HepG2 (cell line): Measurements from ENCODE around the gene MB21D2. TPM values are rescaled to one million over a fixed set of nuclear protein-coding genes. Genes with fewer than 3 reads are reported as not detected.

Experiments
- ATAC-seq: fragments of 200-7000 bp; cut with Tn5 transposase; 3 replicates; pipeline ENCODE4 v1.9.1; 2020; ENCODE audit warnings: mild to moderate bottlenecking, moderate library complexity
- BruUV-seq: library from RNA; stranded (reverse); fragments of 400-500 nt; replicated peaks from 2 replicates; lab custom pipeline; 2021; lab: Mats Ljungman, UMichigan
- CTCF ChIA-PET: fragments of 300-600 bp; formaldehyde crosslinking; extraction: SDS; loops from one replicate; lab custom pipeline; 2021; ENCODE audit warnings: low total read pairs, inconsistent platforms, low intra/inter-chr PET ratio; lab: Yijun Ruan, JAX
- POLR2A ChIA-PET: fragments of 350-600 bp; sonication (Branson Sonifier 250); formaldehyde crosslinking; loops from one replicate; lab custom pipeline; 2020; ENCODE audit warnings: antibody characterized with exemption, inconsistent platforms; lab: Yijun Ruan, JAX
- DNase-seq: peaks from one replicate; pipeline ENCODE4 v3.0.0-alpha.2; 2015; ENCODE audit warnings: low spot score
- FAIRE-seq: peaks from 3 replicates; lab custom pipeline; 2011; peaks lifted over from hg19 to GRCh38; lab: Jason Lieb, UNC
- H2AFZ ChIP-seq: one replicate; pipeline ENCODE4 v1.6.1; 2011; ENCODE audit warnings: low read length, inconsistent platforms
- H3K27ac ChIP-seq: fragments of 300-600 bp; 3 replicates; pipeline ENCODE4 v1.8.0; 2011; ENCODE audit warnings: mixed run types, mild to moderate bottlenecking, mixed read lengths, low read length, inconsistent platforms; ENCODE audit not compliant: insufficient read depth; ENCODE audit errors: extremely low read length
- H3K27me3 ChIP-seq, 2 experiments: fragments of 200-600 bp in 1 of 2; 2 replicates in 1 of 2; 3 replicates in 1 of 2; pipeline versions ENCODE4 v1.6.0 to v1.8.0; 2011; ENCODE audit warnings: low read length in 2 of 2, mild to moderate bottlenecking in 2 of 2, moderate library complexity in 2 of 2, inconsistent platforms in 1 of 2; ENCODE audit not compliant: insufficient read depth in 2 of 2, control insufficient read depth in 1 of 2
- H3K36me3 ChIP-seq, 2 experiments: fragments of 200-600 bp in 1 of 2; replicated peaks in 1 of 2; 2 replicates in 1 of 2; 3 replicates in 1 of 2; pipeline versions ENCODE4 v1.5.1 to v1.8.0; 2011; ENCODE audit warnings: low read length in 2 of 2, inconsistent platforms in 1 of 2; ENCODE audit not compliant: insufficient read depth in 2 of 2, control insufficient read depth in 1 of 2
- H3K4me1 ChIP-seq: 2 replicates; pipeline ENCODE4 v1.5.1; 2012; ENCODE audit warnings: low read length, inconsistent platforms; ENCODE audit not compliant: insufficient read depth
- H3K4me2 ChIP-seq: 2 replicates; pipeline ENCODE4 v1.6.0; 2011; ENCODE audit warnings: low read depth, low read length, inconsistent platforms
- H3K4me3 ChIP-seq, 3 experiments: fragments of 200-600 bp in 1 of 3; sonication (generic), shearing (Covaris generic) in 1 of 3; replicated peaks in 1 of 3; 2 replicates each; pipeline ENCODE4 v1.5.1; 2011 to 2016; ENCODE audit warnings: low read length in 3 of 3, inconsistent platforms in 2 of 3, low read depth in 2 of 3, mild to moderate bottlenecking in 2 of 3, control low read depth in 1 of 3, mixed read lengths in 1 of 3; ENCODE audit not compliant: insufficient read depth in 1 of 3
- H3K79me2 ChIP-seq: one replicate; pipeline ENCODE4 v1.6.1; 2011; ENCODE audit warnings: low read length, inconsistent platforms; ENCODE audit not compliant: insufficient read depth
- H3K9ac ChIP-seq: 2 replicates; pipeline ENCODE4 v1.6.0; 2011; ENCODE audit warnings: mild to moderate bottlenecking, low read depth, low read length, inconsistent platforms; ENCODE audit not compliant: insufficient read depth
- H3K9me3 ChIP-seq: 2 replicates; pipeline ENCODE4 v1.5.1; 2012; ENCODE audit warnings: mild to moderate bottlenecking, low read length
- H4K20me1 ChIP-seq: 2 replicates; pipeline ENCODE4 v1.6.0; 2011; ENCODE audit warnings: inconsistent platforms, mild to moderate bottlenecking, low read length, moderate library complexity; ENCODE audit not compliant: insufficient read depth
- ASH2L ChIP-seq: fragments of 300-600, 200-600 bp; sonication (generic); IDR thresholded peaks from 2 replicates; pipeline ENCODE4 v1.7.0; 2017; ENCODE audit warnings: low read depth, mild to moderate bottlenecking, moderate library complexity, mixed read lengths, low read length; ENCODE audit not compliant: insufficient read length
- ELF4 ChIP-seq: sonication (generic); formaldehyde crosslinking; IDR thresholded peaks from 2 replicates; pipeline ENCODE4 v1.5.0; 2020; ENCODE audit warnings: missing genetic modification reagents, mild to moderate bottlenecking, moderate library complexity, borderline replicate concordance
- FOXP4 ChIP-seq: sonication (generic); formaldehyde crosslinking; IDR thresholded peaks from 2 replicates; pipeline ENCODE4 v1.4.0; 2020; ENCODE audit warnings: missing genetic modification reagents
- HINFP ChIP-seq: sonication (generic); formaldehyde crosslinking; IDR thresholded peaks from 2 replicates; pipeline ENCODE4 v1.4.0; 2020; ENCODE audit warnings: low read depth, mild to moderate bottlenecking, missing genetic modification reagents
- HNF4A ChIP-seq: sonication (generic); formaldehyde crosslinking; IDR thresholded peaks from 2 replicates; pipeline ENCODE4 v1.4.0; 2020; ENCODE audit warnings: missing genetic modification reagents
- IKZF5 ChIP-seq: IDR thresholded peaks from 2 replicates; pipeline ENCODE4 v1.6.1; 2018; ENCODE audit warnings: missing genetic modification reagents, mild to moderate bottlenecking, missing compliant biosample characterization
- PHB2 ChIP-seq: fragments of 450-650 bp; IDR thresholded peaks from 2 replicates; pipeline ENCODE4 v1.6.1; 2018; ENCODE audit not compliant: partially characterized antibody
- SOX13 ChIP-seq, 3 experiments: fragments of 450-650 bp in 1 of 3; sonication (generic) in 1 of 3; formaldehyde crosslinking in 1 of 3; IDR thresholded peaks in 2 of 3; conservative IDR thresholded peaks in 1 of 3; 2 replicates each; pipeline versions ENCODE4 v1.5.0 to v1.6.1; 2016 to 2020; ENCODE audit warnings: antibody characterized with exemption in 1 of 3, mild to moderate bottlenecking in 1 of 3, missing compliant biosample characterization in 1 of 3, missing genetic modification reagents in 1 of 3, moderate library complexity in 1 of 3
- TAF15 ChIP-seq: fragments of 200-400 bp; formaldehyde crosslinking; IDR thresholded peaks from one replicate; pipeline ENCODE4 v1.6.1; 2018; ENCODE audit warnings: mild to moderate bottlenecking, low read depth, low read length; ENCODE audit not compliant: poor library complexity, severe bottlenecking
- ZNF12 ChIP-seq: sonication (generic); formaldehyde crosslinking; IDR thresholded peaks from 2 replicates; pipeline ENCODE4 v1.5.0; 2020; ENCODE audit warnings: missing genetic modification reagents
- ZNF503 ChIP-seq: sonication (generic); formaldehyde crosslinking; IDR thresholded peaks from 2 replicates; pipeline ENCODE4 v1.4.0; 2020; ENCODE audit warnings: missing genetic modification reagents
- ZNF710 ChIP-seq: sonication (generic); formaldehyde crosslinking; IDR thresholded peaks from 2 replicates; pipeline ENCODE4 v1.5.0; 2020; ENCODE audit warnings: mild to moderate bottlenecking, missing genetic modification reagents, borderline replicate concordance
- WGBS: methylation state at CpG from one replicate; pipeline ENCODE4 v1.1.6; 2017; ENCODE audit warnings: low lambda C conversion rate; 5-methylcytosine and 5-hydroxymethylcytosine counted together
- in situ Hi-C: cut with HindIII; loops from 2 replicates; pipeline ENCODE4 v1.10.0; 2017; ENCODE audit warnings: low pct_unique_long_range_greater_than_20kb; ENCODE audit not compliant: extremely low pct_ligation_motif_present
- intact Hi-C: fragments of 100-400 bp; cut with micrococcal nuclease; formaldehyde crosslinking; loops from one replicate; pipeline ENCODE4 v1.10.0; 2022; ENCODE audit not compliant: unreplicated experiment
- polyA plus RNA-seq, 8 experiments: library from polyadenylated mRNA; depleted of rRNA in 3 of 8; stranded (reverse) in 7 of 8; unstranded in 1 of 8; fragments of >200 nt; fragmentation: Illumina TruSeq in 4 of 8; extraction: Trizol in 4 of 8; gene quantifications; 2 replicates each; pipeline versions ENCODE4 v1.2.1 to v1.2.3, GENCODE V29; 2011 to 2016; ENCODE audit warnings: low read depth in 4 of 8, missing spikeins in 1 of 8, mixed read lengths in 1 of 8; ENCODE audit not compliant: insufficient read depth in 1 of 8
- total RNA-seq, 5 experiments: library from RNA; depleted of rRNA; stranded (reverse); fragments of >200 nt; fragmentation: Illumina TruSeq; extraction: Trizol; gene quantifications; 2 replicates each; pipeline ENCODE4 v1.2.3, GENCODE V29; 2016; ENCODE audit warnings: low read depth in 1 of 5

Gene MB21D2
- total and polyA plus RNA-seq, 2 of the 13 experiments (the other 11 are each of a cell fraction or from before 2014, with no cell fraction given) = 0.90 to 1.6 TPM

GRCh38 chr3:192896208-192896607 is 21.4 kb downstream of the MB21D2 start:
- intact Hi-C loops (loop anchor here (2.0 to 10.0 kb wide), 2 partner anchors 13 to 699 kb away; partner anchors contain the start of gene OPA1), in situ Hi-C loops (no loop called here)
- Histone ChIP-seq H3K9me3 (no peaks in the 10 kb centered on the region), H3K9ac (peak overlapping the region; percentile 37; the same call in 1 of the 2 replicates), H3K27me3 (no peaks in the 10 kb centered on the region), H3K4me3 (peak overlapping the region in 2 of 3 experiments; percentile 1 to 27; a peak in 2 of 6 replicates), H3K79me2 (no peaks in the 10 kb centered on the region), H3K36me3 (no peaks in the 10 kb centered on the region), H3K27ac (peak overlapping the region; percentile 59), H3K4me1 (peaks cover 44% of the 10 kb centered on the region), H4K20me1 (no peaks in the 10 kb centered on the region), H2AFZ (no peak overlapping the region), H3K4me2 (peak overlapping the region; percentile 56)
- POLR2A ChIA-PET = interaction anchor here (1.1 to 2.5 kb wide), 6 partner anchors 8 to 44 kb away, joined by 3 to 27 read pairs (median 6); partner anchors contain the start of gene MB21D2
- ATAC-seq (peak; percentile 60), FAIRE-seq (peak; percentile 83), DNase-seq (peak; percentile 63)
- CTCF ChIA-PET = no interaction called here
- BruUV-seq = no TSS peak
- WGBS = 5% methylated on average over 5 of the region's 5 CpGs
- no peak for TF ChIP-seq IKZF5
- TF ChIP-seq TAF15 = no peak
- TF ChIP-seq SOX13 (IDR thresholded peaks at IDR 0.05) = no peak
- peak in 1 of 2 experiments; percentile 60; a peak in 2 of 4 replicates for TF ChIP-seq SOX13 (CRISPR knock-in tag; conservative IDR thresholded peaks at IDR 0.05 in 1 of 2, IDR thresholded peaks at IDR 0.05 in 1 of 2)
- no peak for TF ChIP-seq HINFP (CRISPR knock-in tag)
- peak; percentile 94 for TF ChIP-seq ZNF12 (CRISPR knock-in tag)
- peak; percentile 10 for TF ChIP-seq ASH2L
- TF ChIP-seq ELF4 (CRISPR knock-in tag) = no peak
- no peak for TF ChIP-seq PHB2
- TF ChIP-seq ZNF710 (CRISPR knock-in tag) = no peak
- 0 out of 2 replicates have a peak, but pooled peaks have one; percentile 54 for TF ChIP-seq HNF4A
- no peak for TF ChIP-seq ZNF503 (CRISPR knock-in tag)
- TF ChIP-seq FOXP4 (CRISPR knock-in tag) = no peak
